ENCODE measurements around the gene CYTH1. TPM values are rescaled to one million over a fixed set of nuclear protein-coding genes. Genes with fewer than 3 reads are reported as not detected.

CYTH1 gene
- total and polyA plus RNA-seq, 2 donors (not counting 1 experiment from before 2014, with no cell fraction given): 255 to 353 TPM

DNA sequence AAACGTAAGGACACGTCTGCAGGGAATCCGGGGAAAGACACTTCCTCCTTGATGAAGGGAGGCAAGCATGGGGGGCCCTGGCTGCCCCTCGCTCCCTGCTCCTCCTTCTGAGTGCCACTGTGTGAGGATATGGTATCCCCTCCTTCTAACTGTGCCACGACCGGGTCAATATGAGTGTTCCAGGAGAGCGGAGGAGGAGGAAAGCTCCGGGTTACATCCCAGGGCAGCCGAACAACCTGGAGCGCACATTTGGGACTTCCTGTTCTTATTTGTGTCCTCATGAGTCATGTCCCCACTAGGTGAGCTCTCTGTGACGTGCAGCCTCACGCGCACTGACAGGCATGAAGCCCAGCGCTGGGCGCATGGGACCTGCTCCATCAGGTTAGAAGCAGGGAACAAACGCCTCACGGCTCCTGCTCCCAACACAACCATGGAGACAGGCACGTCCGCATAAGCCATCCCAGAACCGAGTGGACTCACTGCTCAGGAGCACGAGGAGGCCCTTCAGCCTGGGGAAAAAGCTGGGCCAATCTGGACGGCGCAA lies 112.0 kb downstream of the CYTH1 start:
- Histone ChIP-seq H3K36me3 (replicated peaks in 1 of 2; ENCODE audit: control extremely low read depth in 1 of 2, control insufficient read depth in 1 of 2, extremely low read depth in 1 of 2, insufficient read depth in 2 of 2, low read length in 1 of 2) (peaks cover 0 to 43% of the 10 kb centered on the region in 2 experiments), H3K27me3 (replicated peaks in 1 of 4; ENCODE audit: control extremely low read depth in 1 of 4, control insufficient read depth in 3 of 4, insufficient read depth in 4 of 4, low read length in 3 of 4) (no peaks in the 10 kb centered on the region), H3K27ac (ENCODE audit: low read length in 2 of 2) (no peak overlapping the region), H3K79me2 (ENCODE audit: control insufficient read depth, insufficient read depth, low read length) (no peaks in the 10 kb centered on the region), H2AFZ (ENCODE audit: insufficient read depth, low read depth, low read length, poor library complexity, severe bottlenecking) (no peak overlapping the region), H4K20me1 (ENCODE audit: control insufficient read depth, insufficient read depth, low read length, poor library complexity, severe bottlenecking) (peaks cover 22% of the 10 kb centered on the region), H3K4me2 (replicated peaks; ENCODE audit: low read depth, low read length, poor library complexity, severe bottlenecking) (no peak overlapping the region), H3K4me1 (ENCODE audit: control insufficient read depth in 2 of 2, insufficient read depth in 2 of 2, low read length in 2 of 2) (peaks cover 16 to 17% of the 10 kb centered on the region in 2 donors), H3K9me3 (ENCODE audit: control extremely low read depth in 1 of 3, control insufficient read depth in 2 of 3, insufficient read depth in 1 of 3, low read length in 2 of 3) (no peaks in the 10 kb centered on the region), H3K9ac (ENCODE audit: low read length) (no peak overlapping the region), H3K4me3 (ENCODE audit: control extremely low read depth in 1 of 5, extremely low read depth in 1 of 5, insufficient read depth in 1 of 5, low read depth in 2 of 5, low read length in 4 of 5) (no peak overlapping the region)
- 97% methylated on average over 23 of the region's 23 CpGs for WGBS (ENCODE audit: insufficient coverage)
- Mint-ChIP-seq H3K4me1 (peaks cover 19% of the 10 kb centered on the region), H3K4me3 (no peak overlapping the region), H3K27ac (peak overlapping the region; percentile 50), H3K9me3 (ENCODE audit: insufficient read depth) (no peaks in the 10 kb centered on the region), H3K27me3 (no peaks in the 10 kb centered on the region)
- ChIA-PET POLR2A (no interaction called here), CTCF (no interaction called here)
- DNase-seq: no peak
- intact Hi-C loops (cut with micrococcal nuclease): no loop called here
- no peak for ATAC-seq (ENCODE audit: low read depth)
- no peak for TF ChIP-seq EZH2 (IDR thresholded peaks at IDR 0.05; ENCODE audit: borderline replicate concordance, insufficient read depth, low read depth, low read length, poor library complexity, severe bottlenecking)
- TF ChIP-seq, protein P1, sequence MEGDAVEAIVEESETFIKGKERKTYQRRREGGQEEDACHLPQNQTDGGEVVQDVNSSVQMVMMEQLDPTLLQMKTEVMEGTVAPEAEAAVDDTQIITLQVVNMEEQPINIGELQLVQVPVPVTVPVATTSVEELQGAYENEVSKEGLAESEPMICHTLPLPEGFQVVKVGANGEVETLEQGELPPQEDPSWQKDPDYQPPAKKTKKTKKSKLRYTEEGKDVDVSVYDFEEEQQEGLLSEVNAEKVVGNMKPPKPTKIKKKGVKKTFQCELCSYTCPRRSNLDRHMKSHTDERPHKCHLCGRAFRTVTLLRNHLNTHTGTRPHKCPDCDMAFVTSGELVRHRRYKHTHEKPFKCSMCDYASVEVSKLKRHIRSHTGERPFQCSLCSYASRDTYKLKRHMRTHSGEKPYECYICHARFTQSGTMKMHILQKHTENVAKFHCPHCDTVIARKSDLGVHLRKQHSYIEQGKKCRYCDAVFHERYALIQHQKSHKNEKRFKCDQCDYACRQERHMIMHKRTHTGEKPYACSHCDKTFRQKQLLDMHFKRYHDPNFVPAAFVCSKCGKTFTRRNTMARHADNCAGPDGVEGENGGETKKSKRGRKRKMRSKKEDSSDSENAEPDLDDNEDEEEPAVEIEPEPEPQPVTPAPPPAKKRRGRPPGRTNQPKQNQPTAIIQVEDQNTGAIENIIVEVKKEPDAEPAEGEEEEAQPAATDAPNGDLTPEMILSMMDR (IDR thresholded peaks at IDR 0.05): no peak

GRCh38 chr17:78669256-78669974 lies 112.7 kb downstream of the CYTH1 start:
- no peak for DNase-seq
- peaks cover 16 to 19% of the 10 kb centered on the region in 2 donors for H3K4me1 ChIP-seq (ENCODE audit: control insufficient read depth in 2 of 2, insufficient read depth in 2 of 2, low read length in 2 of 2)
- no peak overlapping the region for H3K4me3 Mint-ChIP-seq
- H3K27ac ChIP-seq (ENCODE audit: low read length in 2 of 2): no peak overlapping the region
- H3K4me1 Mint-ChIP-seq: peaks cover 21% of the 10 kb centered on the region
- no peak overlapping the region for H3K4me3 ChIP-seq (ENCODE audit: control extremely low read depth in 1 of 5, extremely low read depth in 1 of 5, insufficient read depth in 1 of 5, low read depth in 2 of 5, low read length in 4 of 5)
- H3K9me3 ChIP-seq (ENCODE audit: control extremely low read depth in 1 of 3, control insufficient read depth in 2 of 3, insufficient read depth in 1 of 3, low read length in 2 of 3): no peaks in the 10 kb centered on the region
- no peaks in the 10 kb centered on the region for H3K9me3 Mint-ChIP-seq (ENCODE audit: insufficient read depth)
- peak overlapping the region; percentile 50 for H3K27ac Mint-ChIP-seq
- H2AFZ ChIP-seq (ENCODE audit: insufficient read depth, low read depth, low read length, poor library complexity, severe bottlenecking): no peak overlapping the region
- H3K27me3 Mint-ChIP-seq: no peaks in the 10 kb centered on the region
- H4K20me1 ChIP-seq (ENCODE audit: control insufficient read depth, insufficient read depth, low read length, poor library complexity, severe bottlenecking): peaks cover 16% of the 10 kb centered on the region
- H3K9ac ChIP-seq (ENCODE audit: low read length): no peak overlapping the region
- ChIA-PET POLR2A (no interaction called here), CTCF (no interaction called here)
- TF ChIP-seq, protein P1 (IDR thresholded peaks at IDR 0.05): no peak
- no peak for TF ChIP-seq EZH2 (IDR thresholded peaks at IDR 0.05; ENCODE audit: borderline replicate concordance, insufficient read depth, low read depth, low read length, poor library complexity, severe bottlenecking)
- WGBS (ENCODE audit: insufficient coverage): 94% methylated on average over 19 of the region's 22 CpGs
- intact Hi-C loops (cut with micrococcal nuclease): no loop called here
- no peaks in the 10 kb centered on the region for H3K79me2 ChIP-seq (ENCODE audit: control insufficient read depth, insufficient read depth, low read length)
- no peak overlapping the region for H3K4me2 ChIP-seq (replicated peaks; ENCODE audit: low read depth, low read length, poor library complexity, severe bottlenecking)
- ATAC-seq (ENCODE audit: low read depth): no peak
- peaks cover 0 to 37% of the 10 kb centered on the region in 2 experiments for H3K36me3 ChIP-seq (replicated peaks in 1 of 2; ENCODE audit: control extremely low read depth in 1 of 2, control insufficient read depth in 1 of 2, extremely low read depth in 1 of 2, insufficient read depth in 2 of 2, low read length in 1 of 2)
- H3K27me3 ChIP-seq (replicated peaks in 1 of 4; ENCODE audit: control extremely low read depth in 1 of 4, control insufficient read depth in 3 of 4, insufficient read depth in 4 of 4, low read length in 3 of 4): no peaks in the 10 kb centered on the region

Data from B cell (primary cell).